Measurements from ENCODE around the gene APOC3. TPM values are rescaled to one million over a fixed set of nuclear protein-coding genes. Genes with fewer than 3 reads are reported as not detected.

APOC3 gene
- total RNA-seq, 1 experiment from 2014 or later = 2.5 TPM

- TF ChIP-seq AR (CRISPR knock-in tag; IDR thresholded peaks at IDR 0.05) (no peak), GABPB1 (CRISPR knock-in tag; IDR thresholded peaks at IDR 0.05) (peak; percentile 89), ATF3 (CRISPR knock-in tag; conservative IDR thresholded peaks at IDR 0.05) (no peak), ZBTB21 (CRISPR knock-in tag; IDR thresholded peaks at IDR 0.05; ENCODE audit: borderline replicate concordance) (no peak)
- TF ChIP-seq, protein P1, sequence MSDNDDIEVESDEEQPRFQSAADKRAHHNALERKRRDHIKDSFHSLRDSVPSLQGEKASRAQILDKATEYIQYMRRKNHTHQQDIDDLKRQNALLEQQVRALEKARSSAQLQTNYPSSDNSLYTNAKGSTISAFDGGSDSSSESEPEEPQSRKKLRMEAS (CRISPR knock-in tag; IDR thresholded peaks at IDR 0.05) = no peak
- TF ChIP-seq, protein P2, sequence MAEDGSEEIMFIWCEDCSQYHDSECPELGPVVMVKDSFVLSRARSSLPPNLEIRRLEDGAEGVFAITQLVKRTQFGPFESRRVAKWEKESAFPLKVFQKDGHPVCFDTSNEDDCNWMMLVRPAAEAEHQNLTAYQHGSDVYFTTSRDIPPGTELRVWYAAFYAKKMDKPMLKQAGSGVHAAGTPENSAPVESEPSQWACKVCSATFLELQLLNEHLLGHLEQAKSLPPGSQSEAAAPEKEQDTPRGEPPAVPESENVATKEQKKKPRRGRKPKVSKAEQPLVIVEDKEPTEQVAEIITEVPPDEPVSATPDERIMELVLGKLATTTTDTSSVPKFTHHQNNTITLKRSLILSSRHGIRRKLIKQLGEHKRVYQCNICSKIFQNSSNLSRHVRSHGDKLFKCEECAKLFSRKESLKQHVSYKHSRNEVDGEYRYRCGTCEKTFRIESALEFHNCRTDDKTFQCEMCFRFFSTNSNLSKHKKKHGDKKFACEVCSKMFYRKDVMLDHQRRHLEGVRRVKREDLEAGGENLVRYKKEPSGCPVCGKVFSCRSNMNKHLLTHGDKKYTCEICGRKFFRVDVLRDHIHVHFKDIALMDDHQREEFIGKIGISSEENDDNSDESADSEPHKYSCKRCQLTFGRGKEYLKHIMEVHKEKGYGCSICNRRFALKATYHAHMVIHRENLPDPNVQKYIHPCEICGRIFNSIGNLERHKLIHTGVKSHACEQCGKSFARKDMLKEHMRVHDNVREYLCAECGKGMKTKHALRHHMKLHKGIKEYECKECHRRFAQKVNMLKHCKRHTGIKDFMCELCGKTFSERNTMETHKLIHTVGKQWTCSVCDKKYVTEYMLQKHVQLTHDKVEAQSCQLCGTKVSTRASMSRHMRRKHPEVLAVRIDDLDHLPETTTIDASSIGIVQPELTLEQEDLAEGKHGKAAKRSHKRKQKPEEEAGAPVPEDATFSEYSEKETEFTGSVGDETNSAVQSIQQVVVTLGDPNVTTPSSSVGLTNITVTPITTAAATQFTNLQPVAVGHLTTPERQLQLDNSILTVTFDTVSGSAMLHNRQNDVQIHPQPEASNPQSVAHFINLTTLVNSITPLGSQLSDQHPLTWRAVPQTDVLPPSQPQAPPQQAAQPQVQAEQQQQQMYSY (CRISPR knock-in tag; IDR thresholded peaks at IDR 0.05) = no peak
- DNase-seq (ENCODE audit: low spot score) (no peak), ATAC-seq (no peak)
- Mint-ChIP-seq H3K4me1 (peaks cover 10% of the 10 kb centered on the region), H3K4me3 (no peak overlapping the region), H3K9me3 (peaks cover 3% of the 10 kb centered on the region; the same call in 1 of the 2 replicates), H3K36me3 (no peaks in the 10 kb centered on the region), H3K27ac (no peak overlapping the region), H3K27me3 (ENCODE audit: low read depth) (peaks cover 11% of the 10 kb centered on the region)
- ChIA-PET CTCF (interaction anchor here (1.0 to 6.0 kb wide), 2 partner anchors 41 to 42 kb away, joined by 6 to 358 read pairs; partner anchors contain the start of genes APOA5 and ZPR1), POLR2A (no interaction called here)
Measured at GRCh38 chr11:116832350-116833290, 2.9 kb downstream of the APOC3 start.

- TF ChIP-seq NR3C1 (CRISPR knock-in tag; conservative IDR thresholded peaks at IDR 0.05; ENCODE audit: low read depth) = no peak
- TF ChIP-seq MYBL2 (CRISPR knock-in tag; IDR thresholded peaks at IDR 0.05) = no peak
- TF ChIP-seq, protein P3, sequence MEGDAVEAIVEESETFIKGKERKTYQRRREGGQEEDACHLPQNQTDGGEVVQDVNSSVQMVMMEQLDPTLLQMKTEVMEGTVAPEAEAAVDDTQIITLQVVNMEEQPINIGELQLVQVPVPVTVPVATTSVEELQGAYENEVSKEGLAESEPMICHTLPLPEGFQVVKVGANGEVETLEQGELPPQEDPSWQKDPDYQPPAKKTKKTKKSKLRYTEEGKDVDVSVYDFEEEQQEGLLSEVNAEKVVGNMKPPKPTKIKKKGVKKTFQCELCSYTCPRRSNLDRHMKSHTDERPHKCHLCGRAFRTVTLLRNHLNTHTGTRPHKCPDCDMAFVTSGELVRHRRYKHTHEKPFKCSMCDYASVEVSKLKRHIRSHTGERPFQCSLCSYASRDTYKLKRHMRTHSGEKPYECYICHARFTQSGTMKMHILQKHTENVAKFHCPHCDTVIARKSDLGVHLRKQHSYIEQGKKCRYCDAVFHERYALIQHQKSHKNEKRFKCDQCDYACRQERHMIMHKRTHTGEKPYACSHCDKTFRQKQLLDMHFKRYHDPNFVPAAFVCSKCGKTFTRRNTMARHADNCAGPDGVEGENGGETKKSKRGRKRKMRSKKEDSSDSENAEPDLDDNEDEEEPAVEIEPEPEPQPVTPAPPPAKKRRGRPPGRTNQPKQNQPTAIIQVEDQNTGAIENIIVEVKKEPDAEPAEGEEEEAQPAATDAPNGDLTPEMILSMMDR (IDR thresholded peaks at IDR 0.05) = no peak
- no peak for TF ChIP-seq USF1 (CRISPR knock-in tag; IDR thresholded peaks at IDR 0.05)
- TF ChIP-seq, protein P4, sequence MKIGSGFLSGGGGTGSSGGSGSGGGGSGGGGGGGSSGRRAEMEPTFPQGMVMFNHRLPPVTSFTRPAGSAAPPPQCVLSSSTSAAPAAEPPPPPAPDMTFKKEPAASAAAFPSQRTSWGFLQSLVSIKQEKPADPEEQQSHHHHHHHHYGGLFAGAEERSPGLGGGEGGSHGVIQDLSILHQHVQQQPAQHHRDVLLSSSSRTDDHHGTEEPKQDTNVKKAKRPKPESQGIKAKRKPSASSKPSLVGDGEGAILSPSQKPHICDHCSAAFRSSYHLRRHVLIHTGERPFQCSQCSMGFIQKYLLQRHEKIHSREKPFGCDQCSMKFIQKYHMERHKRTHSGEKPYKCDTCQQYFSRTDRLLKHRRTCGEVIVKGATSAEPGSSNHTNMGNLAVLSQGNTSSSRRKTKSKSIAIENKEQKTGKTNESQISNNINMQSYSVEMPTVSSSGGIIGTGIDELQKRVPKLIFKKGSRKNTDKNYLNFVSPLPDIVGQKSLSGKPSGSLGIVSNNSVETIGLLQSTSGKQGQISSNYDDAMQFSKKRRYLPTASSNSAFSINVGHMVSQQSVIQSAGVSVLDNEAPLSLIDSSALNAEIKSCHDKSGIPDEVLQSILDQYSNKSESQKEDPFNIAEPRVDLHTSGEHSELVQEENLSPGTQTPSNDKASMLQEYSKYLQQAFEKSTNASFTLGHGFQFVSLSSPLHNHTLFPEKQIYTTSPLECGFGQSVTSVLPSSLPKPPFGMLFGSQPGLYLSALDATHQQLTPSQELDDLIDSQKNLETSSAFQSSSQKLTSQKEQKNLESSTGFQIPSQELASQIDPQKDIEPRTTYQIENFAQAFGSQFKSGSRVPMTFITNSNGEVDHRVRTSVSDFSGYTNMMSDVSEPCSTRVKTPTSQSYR (CRISPR knock-in tag; IDR thresholded peaks at IDR 0.05) = no peak
- TF ChIP-seq ZNF121 (CRISPR knock-in tag; IDR thresholded peaks at IDR 0.05) = no peak
- no peak for TF ChIP-seq MXD4 (CRISPR knock-in tag; IDR thresholded peaks at IDR 0.05; ENCODE audit: borderline replicate concordance)
- TF ChIP-seq ETV6 (CRISPR knock-in tag; IDR thresholded peaks at IDR 0.05) = no peak
- no peak for TF ChIP-seq CBFB (CRISPR knock-in tag; IDR thresholded peaks at IDR 0.05; ENCODE audit: low read depth)
- TF ChIP-seq ZSCAN18 (CRISPR knock-in tag; IDR thresholded peaks at IDR 0.05) = no peak
- TF ChIP-seq SOX15 (CRISPR knock-in tag; IDR thresholded peaks at IDR 0.05) = no peak
- no peak for TF ChIP-seq FOXK1 (CRISPR knock-in tag; IDR thresholded peaks at IDR 0.05)
- H3K4me3 Mint-ChIP-seq = no peak overlapping the region
- ChIA-PET CTCF (interaction anchor here (6.0 kb wide), 1 partner anchor 43 kb away, joined by 358 read pairs; the partner anchor contains the start of genes APOA5 and ZPR1), POLR2A (no interaction called here)
- H3K36me3 Mint-ChIP-seq = no peaks in the 10 kb centered on the region
- no peak overlapping the region for H3K27ac Mint-ChIP-seq
- H3K9me3 Mint-ChIP-seq = peaks cover 3% of the 10 kb centered on the region; the same call in 1 of the 2 replicates
- H3K4me1 Mint-ChIP-seq = peaks cover 13% of the 10 kb centered on the region
- no peak for ATAC-seq
- peaks cover 11% of the 10 kb centered on the region for H3K27me3 Mint-ChIP-seq (ENCODE audit: low read depth)
- no peak for DNase-seq (ENCODE audit: low spot score)
Measured at GRCh38 chr11:116833491-116833815, 3.7 kb downstream of the APOC3 start.

All from WTC11 (cell line).